Common myeloid progenitor, CD34-positive (primary cell): ENCODE data around the gene ZNF605. TPM values are rescaled to one million over a fixed set of nuclear protein-coding genes. Genes with fewer than 3 reads are reported as not detected.
"Not testable (repeated sequence)": the region's sequence is repeated elsewhere in the genome, so short reads cannot be mapped to it uniquely, and the experiment has no call there.

ENCODE experiments used
- CTCF ChIA-PET: fragments of 350-600 bp; sonication (Branson Sonifier 250); formaldehyde crosslinking; loops from one replicate; lab custom pipeline; 2021; ENCODE audit warnings: antibody characterized with exemption; lab: Charles Lee
- POLR2A ChIA-PET: fragments of 350-600 bp; sonication (Branson Sonifier 250); formaldehyde crosslinking; loops from one replicate; lab custom pipeline; 2021; ENCODE audit warnings: antibody characterized with exemption; lab: Charles Lee
- DNase-seq, 3 donors: peaks; one replicate each; pipeline versions ENCODE4 v3.0.0 to v3.0.0-alpha.2; 2013
- H3K27ac ChIP-seq, 2 experiments: 1 replicate in 1 of 2; 2 replicates in 1 of 2; pipeline ENCODE4 v1.7.0; 2013; ENCODE audit warnings: inconsistent platforms in 2 of 2, low read length in 2 of 2, mild to moderate bottlenecking in 2 of 2, low read depth in 1 of 2, moderate library complexity in 1 of 2; ENCODE audit not compliant: severe bottlenecking in 2 of 2, insufficient read depth in 1 of 2, poor library complexity in 1 of 2
- H3K27me3 ChIP-seq, 5 experiments: replicated peaks in 2 of 5; 1 replicate in 3 of 5; 2 replicates in 2 of 5; pipeline versions ENCODE4 v1.6.1 to v1.7.0; 2013; ENCODE audit warnings: low read length in 4 of 5, mild to moderate bottlenecking in 2 of 5, moderate library complexity in 2 of 5, inconsistent platforms in 1 of 5; ENCODE audit not compliant: insufficient read depth in 5 of 5, control insufficient read depth in 4 of 5
- H3K36me3 ChIP-seq, 4 experiments: 1 replicate in 2 of 4; 2 replicates in 2 of 4; pipeline versions ENCODE4 v1.6.1 to v1.7.0; 2013; ENCODE audit warnings: low read length in 3 of 4, control low read depth in 1 of 4, mild to moderate bottlenecking in 1 of 4; ENCODE audit not compliant: control insufficient read depth in 4 of 4, insufficient read depth in 4 of 4
- H3K4me1 ChIP-seq, 4 experiments: 1 replicate in 3 of 4; 2 replicates in 1 of 4; pipeline versions ENCODE4 v1.6.1 to v1.7.1; 2013; ENCODE audit warnings: low read length in 3 of 4, mild to moderate bottlenecking in 3 of 4, control low read depth in 1 of 4, inconsistent platforms in 1 of 4, moderate library complexity in 1 of 4; ENCODE audit not compliant: control insufficient read depth in 4 of 4, insufficient read depth in 4 of 4; ENCODE audit errors: control extremely low read depth in 1 of 4
- H3K4me3 ChIP-seq, 7 experiments: 1 replicate in 4 of 7; 2 replicates in 3 of 7; pipeline versions ENCODE4 v1.5.1 to v1.7.0; 2013; ENCODE audit warnings: mild to moderate bottlenecking in 7 of 7, low read length in 6 of 7, moderate library complexity in 6 of 7, inconsistent platforms in 2 of 7, low read depth in 2 of 7, control low read depth in 1 of 7; ENCODE audit not compliant: insufficient read depth in 4 of 7, control insufficient read depth in 1 of 7; ENCODE audit errors: extremely low read depth in 1 of 7
- H3K9me3 ChIP-seq, 5 experiments: 1 replicate in 4 of 5; 2 replicates in 1 of 5; pipeline versions ENCODE4 v1.6.1 to v1.7.1; 2013; ENCODE audit warnings: low read length in 4 of 5, mild to moderate bottlenecking in 2 of 5, inconsistent platforms in 1 of 5, low read depth in 1 of 5, moderate library complexity in 1 of 5; ENCODE audit not compliant: control insufficient read depth in 4 of 5, insufficient read depth in 2 of 5; ENCODE audit errors: control extremely low read depth in 1 of 5
- WGBS: methylation state at CpG from one replicate; pipeline ENCODE4 v1.1.5; 2013; ENCODE audit not compliant: insufficient coverage; 5-methylcytosine and 5-hydroxymethylcytosine counted together
- polyA plus RNA-seq: library from polyadenylated mRNA; unstranded; fragments of 120-200 nt; gene quantifications from one replicate; pipeline ENCODE4 v1.2.1, GENCODE V29; 2013

The ZNF605 gene
- polyA plus RNA-seq: 12.8 TPM

DNA sequence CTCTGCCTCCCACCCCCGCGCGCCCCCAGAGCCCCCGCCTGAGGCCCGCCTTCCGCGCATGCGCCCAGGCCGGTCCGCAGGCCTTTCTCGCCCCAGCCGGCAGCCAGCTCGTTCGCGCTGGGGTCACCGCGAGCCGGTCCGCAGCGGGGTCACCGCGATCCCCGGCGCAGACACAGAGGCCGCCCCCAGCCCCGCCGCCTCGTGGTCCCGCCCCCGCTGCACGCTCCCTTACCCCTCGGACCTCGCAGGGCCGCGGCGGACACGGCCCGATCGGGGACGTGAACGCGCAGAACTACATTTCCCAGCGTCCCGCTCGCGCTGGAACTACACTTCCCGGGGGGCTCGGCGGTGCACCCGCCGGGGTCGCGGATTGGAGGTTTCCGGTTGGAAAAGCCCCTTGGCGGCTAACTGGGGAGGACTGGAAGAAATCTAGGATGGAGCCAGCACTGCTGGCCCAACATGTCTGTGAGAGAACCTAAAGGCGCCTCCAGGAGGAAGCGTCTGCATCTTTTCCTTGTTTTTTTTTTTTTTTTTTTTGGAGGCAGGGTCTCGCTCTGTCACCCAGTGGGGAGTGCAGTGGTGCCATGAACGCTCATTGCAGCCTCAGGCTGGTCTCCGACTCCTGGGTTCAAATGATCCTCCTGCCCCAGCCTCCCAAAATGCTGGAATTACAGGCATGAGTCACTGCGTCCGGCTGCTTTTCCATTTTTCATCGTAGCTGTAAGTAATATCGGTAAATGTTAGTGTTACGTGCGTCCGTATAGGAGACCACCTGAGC, at the start of gene ZNF605:
ZNF605 (minus strand) TSS at position 296 of the 778 bp plus-strand sequence. CDS start 10,671 bp downstream, outside the sequence.
- H3K27me3 ChIP-seq: no peaks in the 10 kb centered on the region
- ChIA-PET CTCF (no interaction called here), POLR2A (no interaction called here)
- H3K9me3 ChIP-seq: peaks cover 7 to 30% (median 25%) of the 10 kb centered on the region in 5 experiments
- DNase-seq: peak; percentile 88 to 96 (median 95)
- H3K4me3 ChIP-seq: peak within 1 kb of the TSS; percentile 77 to 96 (median 91)
- H3K4me1 ChIP-seq: peaks cover 0 to 13% (median 7%) of the 10 kb centered on the region in 4 experiments
- peak within 1 kb of the TSS; percentile 58 to 86 for H3K27ac ChIP-seq
- 2% methylated on average over 48 of the region's 67 CpGs for whole genome bisulfite sequencing
- H3K36me3 ChIP-seq: peaks cover 0 to 10% (median 0%) of the 10 kb centered on the region in 4 experiments

DNA sequence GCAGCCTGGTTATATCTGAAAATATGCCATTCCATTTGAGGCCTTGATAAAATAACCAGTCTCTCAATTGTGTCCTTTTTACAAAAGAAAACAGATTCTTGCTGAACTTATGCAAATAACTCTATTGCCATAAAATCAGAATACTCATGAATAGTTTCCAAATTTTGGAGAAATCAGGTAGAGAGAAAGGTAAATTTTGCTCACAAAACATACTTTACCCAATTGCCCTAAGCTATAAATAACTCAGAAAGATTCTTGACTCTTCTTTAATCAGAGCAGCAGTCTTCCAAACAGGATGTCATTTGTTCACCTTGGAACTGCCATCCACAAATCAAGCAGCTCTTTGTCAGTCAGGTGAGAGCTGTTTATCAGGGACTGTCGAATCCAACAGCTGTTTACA, 42.6 kb upstream of the ZNF605 start:
- Histone ChIP-seq H3K4me1 (no peaks in the 10 kb centered on the region), H3K36me3 (peaks cover 6 to 53% (median 28%) of the 10 kb centered on the region in 4 experiments), H3K4me3 (no peak overlapping the region), H3K9me3 (peaks cover 16 to 90% (median 63%) of the 10 kb centered on the region in 5 experiments), H3K27me3 (no peaks in the 10 kb centered on the region), H3K27ac (no peak overlapping the region)
- CTCF ChIA-PET: interaction anchor here (1.0 kb wide), 2 partner anchors 11 to 48 kb away, joined by 3 read pairs; no protein-coding TSS in a partner anchor
- DNase-seq: peak in 2 of 3 donors; percentile 31 to 61
- WGBS: 50% methylated on average over 1 of the region's 1 CpG
- POLR2A ChIA-PET: no interaction called here

DNA sequence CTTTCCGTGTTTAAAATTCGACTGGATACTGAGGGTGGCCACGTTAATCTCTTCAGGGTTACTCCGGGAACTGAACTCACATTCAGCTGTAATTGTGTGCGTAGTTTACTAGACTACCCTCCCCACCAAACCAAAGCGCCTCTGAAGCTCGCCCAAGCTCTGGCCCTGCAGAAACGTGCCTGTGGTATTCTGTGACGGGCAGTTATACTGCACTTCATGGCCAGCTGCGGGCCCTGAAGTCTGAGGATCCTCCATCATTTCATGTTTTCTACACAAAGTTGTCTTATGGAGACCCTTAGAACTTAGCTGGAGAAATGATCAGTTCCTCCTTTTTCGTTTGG, 30.7 kb upstream of the ZNF605 start:
- no peaks in the 10 kb centered on the region for H3K27me3 ChIP-seq
- H3K36me3 ChIP-seq: peaks cover 9 to 32% (median 19%) of the 10 kb centered on the region in 4 experiments
- WGBS: 5% methylated on average over 7 of the region's 11 CpGs
- POLR2A ChIA-PET: no interaction called here
- H3K4me3 ChIP-seq: peak overlapping the region; percentile 72 to 99 (median 95)
- CTCF ChIA-PET: interaction anchor here (0.8 to 2.0 kb wide), 5 partner anchors 12 to 195 kb away, joined by 3 to 6 read pairs (median 5); partner anchors contain the start of gene ZNF268
- H3K27ac ChIP-seq: peak overlapping the region; percentile 79 to 87
- H3K4me1 ChIP-seq: peaks cover 3 to 14% (median 9%) of the 10 kb centered on the region in 4 experiments
- no peak for DNase-seq
- peaks cover 5 to 40% (median 14%) of the 10 kb centered on the region in 5 experiments for H3K9me3 ChIP-seq

DNA sequence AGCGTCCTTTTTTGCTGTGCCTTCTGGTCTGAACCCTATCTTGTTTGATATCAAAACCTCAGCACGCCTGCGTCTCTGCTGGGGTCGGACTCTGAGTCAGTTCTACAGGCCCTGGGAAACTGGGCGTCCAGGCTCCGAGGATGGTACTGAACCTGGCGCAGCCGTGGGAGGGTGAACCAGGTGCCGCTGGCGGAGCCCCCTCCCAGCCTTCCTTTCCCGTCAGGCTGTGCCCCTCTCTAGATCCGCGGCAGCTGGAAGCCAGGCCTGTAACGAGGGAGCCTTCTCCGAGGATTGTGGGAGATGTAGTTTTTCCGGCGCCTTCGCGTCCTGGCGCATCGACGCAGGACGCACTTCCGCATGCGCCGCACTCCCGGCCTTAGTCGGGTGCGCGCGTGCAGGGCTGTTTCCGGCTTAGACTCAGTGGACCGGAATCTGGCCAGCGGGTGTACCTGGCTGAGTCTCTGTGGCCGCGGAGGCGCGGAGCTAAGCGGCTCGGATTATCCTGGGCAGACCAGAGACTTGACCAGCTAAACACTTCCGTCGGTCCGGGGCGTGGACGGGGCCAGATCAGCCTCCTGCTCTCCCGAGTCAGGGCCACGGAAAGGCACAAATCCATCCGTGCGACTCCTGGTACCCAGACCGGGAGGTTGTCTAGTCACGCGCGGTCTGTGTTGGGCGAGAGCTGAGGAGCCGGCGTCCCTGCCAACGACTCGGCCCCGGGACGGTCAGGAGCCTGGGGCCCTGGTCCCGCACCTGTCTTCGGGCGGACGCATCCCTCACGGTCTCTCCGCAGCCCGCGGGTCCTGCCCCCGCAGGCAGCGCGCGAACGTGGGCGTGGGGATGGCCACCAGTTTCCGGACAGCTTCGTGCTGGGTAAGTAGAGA, 30.1 kb upstream of the ZNF605 start, which contains the start of gene ZNF26:
ZNF26 (plus strand) TSS at position 367 of the 884 bp plus-strand sequence; CDS start at position 841, 474 bp downstream.
- Histone ChIP-seq H3K4me1 (peaks cover 3 to 14% (median 9%) of the 10 kb centered on the region in 4 experiments), H3K4me3 (peak within 1 kb of the TSS; percentile 72 to 99 (median 95)), H3K9me3 (peaks cover 5 to 34% (median 14%) of the 10 kb centered on the region in 5 experiments), H3K27ac (peak within 1 kb of the TSS; percentile 79 to 87), H3K27me3 (no peaks in the 10 kb centered on the region), H3K36me3 (peaks cover 9 to 28% (median 16%) of the 10 kb centered on the region in 4 experiments)
- ChIA-PET CTCF (interaction anchor here (0.8 to 2.0 kb wide), 3 partner anchors 11 to 195 kb away, joined by 3 to 6 read pairs (median 3); partner anchors contain the start of gene ZNF268), POLR2A (interaction anchor here (0.7 kb wide), 1 partner anchor 51 kb away, joined by 4 read pairs; the partner anchor contains the start of gene ZNF84)
- under 1% methylated on average over 73 of the region's 76 CpGs for WGBS
- DNase-seq: peak; percentile 90 to 97 (median 96)

DNA sequence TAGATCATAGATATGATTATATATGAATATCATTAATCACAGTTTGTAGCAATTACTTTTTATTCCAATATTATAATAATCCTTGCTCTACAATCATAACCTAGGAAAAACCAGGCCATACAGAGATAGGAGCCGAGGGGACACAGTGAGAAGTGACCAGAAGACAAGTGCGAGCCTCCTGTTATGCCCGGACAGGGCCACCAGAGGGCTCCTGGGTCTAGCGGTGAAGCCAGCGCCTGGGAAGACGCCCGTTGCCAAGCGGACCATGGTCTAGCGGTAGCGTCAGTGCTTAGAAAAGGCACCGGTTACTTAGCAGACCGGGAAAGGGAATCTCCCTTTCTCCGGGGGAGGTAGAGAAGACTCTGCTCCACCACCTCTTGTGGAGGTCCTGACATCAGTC, 20.8 kb upstream of the ZNF605 start:
- CTCF ChIA-PET, H3K4me3 ChIP-seq, POLR2A ChIA-PET, H3K4me1 ChIP-seq, H3K27me3 ChIP-seq, H3K27ac ChIP-seq, H3K36me3 ChIP-seq: not testable (repeated sequence)
- WGBS: 46% methylated on average over 13 of the region's 13 CpGs
- peaks cover 2 to 53% (median 12%) of the 10 kb centered on the region in 5 experiments for H3K9me3 ChIP-seq
- DNase-seq: peak in 2 of 3 donors; percentile 24 to 40

DNA sequence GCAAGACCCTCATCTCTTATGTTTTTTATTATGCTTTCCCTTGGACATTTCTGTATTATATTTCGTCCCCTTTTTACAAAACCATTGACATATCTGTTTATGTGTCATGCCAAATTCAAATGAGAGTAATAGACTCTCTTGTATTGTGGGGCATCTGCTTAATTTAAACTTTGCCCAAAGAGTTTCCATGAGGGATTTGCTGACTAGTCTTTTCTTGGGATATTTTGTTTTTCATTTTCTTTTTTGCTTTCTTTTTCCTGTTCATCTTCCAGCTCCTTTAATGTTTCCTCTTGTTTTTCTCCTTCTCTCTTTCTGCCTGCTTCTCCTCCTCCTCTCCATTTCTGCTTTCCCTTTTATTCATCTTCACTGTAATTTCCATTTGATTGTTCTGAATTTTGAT, 16.3 kb upstream of the ZNF605 start:
- H3K27ac ChIP-seq: no peak overlapping the region
- WGBS: no CpG with 5 or more reads among the region's 1 CpG
- H3K27me3 ChIP-seq: no peaks in the 10 kb centered on the region
- no peak overlapping the region for H3K4me3 ChIP-seq
- H3K4me1 ChIP-seq: no peaks in the 10 kb centered on the region
- H3K36me3 ChIP-seq: peaks cover 0 to 4% (median 0%) of the 10 kb centered on the region in 4 experiments
- DNase-seq: no peak
- peaks cover 1 to 63% (median 22%) of the 10 kb centered on the region in 5 experiments for H3K9me3 ChIP-seq
- ChIA-PET POLR2A (no interaction called here), CTCF (interaction anchor here (1.0 kb wide), 1 partner anchor 14 kb away, joined by 3 read pairs; the partner anchor contains the start of gene ZNF26)
